Measurements from ENCODE around the gene MAGI2. TPM values are rescaled to one million over a fixed set of nuclear protein-coding genes. Genes with fewer than 3 reads are reported as not detected.

The MAGI2 gene
- total and polyA plus RNA-seq, 2 experiments from 2014 or later: 10.4 to 26.4 TPM

DNA sequence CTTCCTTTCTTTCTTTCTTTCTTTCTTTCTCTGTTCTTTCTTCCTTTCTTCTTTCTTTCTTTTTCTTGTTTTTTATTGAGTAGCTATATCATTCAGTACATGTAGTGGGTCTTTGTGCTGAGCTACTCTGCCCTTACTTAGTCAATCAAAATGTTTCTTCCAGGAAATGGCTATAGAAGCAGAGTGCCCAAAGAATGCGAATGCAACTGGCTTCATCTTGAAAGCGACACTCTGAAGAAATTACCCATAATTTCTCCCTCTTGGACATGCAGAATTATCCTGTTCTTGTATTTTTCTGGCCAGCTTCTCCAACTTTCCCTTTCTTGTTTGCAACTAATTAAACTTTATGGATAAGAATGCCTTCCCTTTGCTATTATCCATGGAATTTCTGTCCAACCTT is 441.5 kb downstream of the MAGI2 start (continued):
- no peak for TF ChIP-seq ZNF462 (CRISPR knock-in tag; IDR thresholded peaks at IDR 0.05)

- ATAC-seq (no peak), DNase-seq (ENCODE audit: low spot score) (no peak)
- Histone ChIP-seq H3K79me2 (replicated peaks; ENCODE audit: insufficient read depth) (no peaks in the 10 kb centered on the region), H3K4me3 (no peak overlapping the region), H3K4me2 (no peak overlapping the region), H3K27ac (ENCODE audit: low read depth) (no peak overlapping the region), H3K27me3 (ENCODE audit: insufficient read depth) (no peaks in the 10 kb centered on the region), H3K9me2 (ENCODE audit: insufficient read depth) (no peaks in the 10 kb centered on the region), H3K4me1 (ENCODE audit: insufficient read depth) (no peaks in the 10 kb centered on the region), H4K20me1 (replicated peaks; ENCODE audit: insufficient read depth) (no peaks in the 10 kb centered on the region), H3K36me3 (ENCODE audit: insufficient read depth) (no peaks in the 10 kb centered on the region), H3F3A (replicated peaks; ENCODE audit: low read depth) (no peaks in the 10 kb centered on the region), H2AFZ (no peak overlapping the region)
- Mint-ChIP-seq H3K4me1 (no peaks in the 10 kb centered on the region), H3K36me3 (ENCODE audit: low read depth) (no peaks in the 10 kb centered on the region), H3K27me3 (ENCODE audit: insufficient read depth, low read depth, poor library complexity) (no peaks in the 10 kb centered on the region), H3K4me3 (no peak overlapping the region), H3K27ac (no peak overlapping the region), H3K9me3 (no peaks in the 10 kb centered on the region)
- TF ChIP-seq ZNF331 (CRISPR knock-in tag; IDR thresholded peaks at IDR 0.05; ENCODE audit: low read depth): no peak
- no peak for TF ChIP-seq ZNF462 (CRISPR knock-in tag; IDR thresholded peaks at IDR 0.05)
- TF ChIP-seq ZNF114 (CRISPR knock-in tag; IDR thresholded peaks at IDR 0.05): no peak
- no peak for TF ChIP-seq CTCF (conservative IDR thresholded peaks at IDR 0.05; ENCODE audit: low read depth in 2 of 2)
- no peak for TF ChIP-seq STAT1 (IDR thresholded peaks at IDR 0.05; ENCODE audit: unreplicated experiment)
- no peak for TF ChIP-seq POLR2AphosphoS5 (IDR thresholded peaks at IDR 0.05; ENCODE audit: low read depth)
- TF ChIP-seq ETS1 (IDR thresholded peaks at IDR 0.05): no peak
These were observed 443.8 kb downstream of the MAGI2 start for GRCh38 chr7:79009647-79010046.
